Smooth muscle cell (in vitro differentiated cells): Measurements from ENCODE around the gene CLNK. TPM values are rescaled to one million over a fixed set of nuclear protein-coding genes. Genes with fewer than 3 reads are reported as not detected.

Source experiments
- DNase-seq: peaks from one replicate; lab custom pipeline; 2025; ENCODE audit not compliant: unreplicated experiment; lab: John Stamatoyannopoulos, UW
- H2AFZ ChIP-seq: fragments of 200-600 bp; sonication (generic); 2 replicates; pipeline ENCODE4 v1.6.0; 2016; ENCODE audit warnings: antibody characterized with exemption, low read depth, mild to moderate bottlenecking
- H3F3A ChIP-seq: fragments of 200-600 bp; sonication (generic); 2 replicates; pipeline ENCODE4 v1.6.0; 2017; ENCODE audit warnings: antibody characterized with exemption, low read depth
- H3K27ac ChIP-seq: fragments of 200-600 bp; sonication (generic); 2 replicates; pipeline ENCODE4 v1.5.1; 2016; ENCODE audit warnings: low read depth, mild to moderate bottlenecking
- H3K27me3 ChIP-seq: fragments of 200-600 bp; sonication (generic); 2 replicates; pipeline ENCODE4 v1.6.1; 2016; ENCODE audit warnings: low read depth, mild to moderate bottlenecking
- H3K36me3 ChIP-seq: fragments of 200-600 bp; sonication (generic); 2 replicates; pipeline ENCODE4 v1.5.1; 2016; ENCODE audit warnings: low read depth
- H3K4me1 ChIP-seq: fragments of 200-600 bp; sonication (generic); 2 replicates; pipeline ENCODE4 v1.5.1; 2016; ENCODE audit warnings: low read depth
- H3K4me2 ChIP-seq: fragments of 200-600 bp; sonication (generic); 2 replicates; pipeline ENCODE4 v1.6.0; 2016; ENCODE audit warnings: mild to moderate bottlenecking
- H3K4me3 ChIP-seq: fragments of 200-600 bp; sonication (generic); 2 replicates; pipeline ENCODE4 v1.5.1; 2016; ENCODE audit warnings: mild to moderate bottlenecking
- H3K79me2 ChIP-seq: fragments of 200-600 bp; sonication (generic); 2 replicates; pipeline ENCODE4 v1.6.0; 2016; ENCODE audit warnings: low read depth, mild to moderate bottlenecking
- H3K9ac ChIP-seq: fragments of 200-600 bp; sonication (generic); 2 replicates; pipeline ENCODE4 v1.6.0; 2016; ENCODE audit warnings: low read depth
- H3K9me3 ChIP-seq: fragments of 200-600 bp; sonication (generic); replicated peaks from 2 replicates; pipeline ENCODE4 v1.5.1; 2016; ENCODE audit warnings: low read depth
- H4K20me1 ChIP-seq: fragments of 200-600 bp; sonication (generic); 2 replicates; pipeline ENCODE4 v1.6.0; 2016; ENCODE audit warnings: low read depth
- WGBS: methylation state at CpG from one replicate; pipeline ENCODE4 v1.1.7; 2016; ENCODE audit warnings: low lambda C conversion rate; 5-methylcytosine and 5-hydroxymethylcytosine counted together
- polyA plus RNA-seq: library from polyadenylated mRNA; unstranded; fragments of >200 nt; fragmentation: Nextera tagmentation; extraction: Ambion mirVana; gene quantifications from 2 replicates; pipeline ENCODE4 v1.2.1, GENCODE V29; 2016
- total RNA-seq: library from RNA; depleted of rRNA; stranded (reverse); fragments of >200 nt; gene quantifications from 2 replicates; pipeline ENCODE4 v1.2.3, GENCODE V29; 2014
- TF ChIP-seq, protein P1 (sequence below): fragments of 200-600 bp; sonication (generic); IDR thresholded peaks from 2 replicates; pipeline ENCODE4 v1.5.1; 2017; ENCODE audit warnings: borderline replicate concordance, mild to moderate bottlenecking, antibody characterized with exemption; ENCODE audit not compliant: insufficient read depth, poor library complexity, severe bottlenecking

CLNK gene
- total and polyA plus RNA-seq, 2 experiments from 2014 or later = not detected

DNA sequence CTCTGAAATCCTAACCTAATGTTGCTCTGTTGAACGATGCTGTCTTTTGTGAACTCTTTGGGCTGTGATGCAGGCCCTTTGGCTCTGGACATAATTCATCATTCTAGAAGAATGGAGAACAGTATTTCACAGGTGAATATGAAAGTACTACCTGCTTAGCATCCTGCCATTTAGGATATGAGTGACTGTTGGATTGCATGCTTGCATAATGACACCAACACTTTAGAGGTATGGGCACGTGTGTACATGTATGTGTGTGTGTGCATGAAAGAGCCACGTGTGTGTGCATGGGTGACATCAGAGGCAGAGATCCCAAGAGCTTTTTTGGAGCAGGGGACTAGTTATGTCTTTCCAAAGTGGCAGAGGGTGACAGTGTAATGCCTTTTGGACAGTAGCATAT, 157.1 kb downstream of the CLNK start:
- H3K4me1 ChIP-seq = peaks cover 4% of the 10 kb centered on the region
- H2AFZ ChIP-seq = no peak overlapping the region
- no peak overlapping the region for H3K4me3 ChIP-seq
- peak overlapping the region; percentile 68 for H3K27ac ChIP-seq
- no peak for DNase-seq
- no peaks in the 10 kb centered on the region for H3K9me3 ChIP-seq
- H3K79me2 ChIP-seq = no peaks in the 10 kb centered on the region
- no peaks in the 10 kb centered on the region for H3K36me3 ChIP-seq
- no peak overlapping the region for H3K9ac ChIP-seq
- no peaks in the 10 kb centered on the region for H3F3A ChIP-seq
- H3K4me2 ChIP-seq = no peak overlapping the region
- no peaks in the 10 kb centered on the region for H4K20me1 ChIP-seq
- 96% methylated on average over 3 of the region's 3 CpGs for WGBS
- TF ChIP-seq, protein P1, sequence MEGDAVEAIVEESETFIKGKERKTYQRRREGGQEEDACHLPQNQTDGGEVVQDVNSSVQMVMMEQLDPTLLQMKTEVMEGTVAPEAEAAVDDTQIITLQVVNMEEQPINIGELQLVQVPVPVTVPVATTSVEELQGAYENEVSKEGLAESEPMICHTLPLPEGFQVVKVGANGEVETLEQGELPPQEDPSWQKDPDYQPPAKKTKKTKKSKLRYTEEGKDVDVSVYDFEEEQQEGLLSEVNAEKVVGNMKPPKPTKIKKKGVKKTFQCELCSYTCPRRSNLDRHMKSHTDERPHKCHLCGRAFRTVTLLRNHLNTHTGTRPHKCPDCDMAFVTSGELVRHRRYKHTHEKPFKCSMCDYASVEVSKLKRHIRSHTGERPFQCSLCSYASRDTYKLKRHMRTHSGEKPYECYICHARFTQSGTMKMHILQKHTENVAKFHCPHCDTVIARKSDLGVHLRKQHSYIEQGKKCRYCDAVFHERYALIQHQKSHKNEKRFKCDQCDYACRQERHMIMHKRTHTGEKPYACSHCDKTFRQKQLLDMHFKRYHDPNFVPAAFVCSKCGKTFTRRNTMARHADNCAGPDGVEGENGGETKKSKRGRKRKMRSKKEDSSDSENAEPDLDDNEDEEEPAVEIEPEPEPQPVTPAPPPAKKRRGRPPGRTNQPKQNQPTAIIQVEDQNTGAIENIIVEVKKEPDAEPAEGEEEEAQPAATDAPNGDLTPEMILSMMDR = no peak
- no peaks in the 10 kb centered on the region for H3K27me3 ChIP-seq

DNA sequence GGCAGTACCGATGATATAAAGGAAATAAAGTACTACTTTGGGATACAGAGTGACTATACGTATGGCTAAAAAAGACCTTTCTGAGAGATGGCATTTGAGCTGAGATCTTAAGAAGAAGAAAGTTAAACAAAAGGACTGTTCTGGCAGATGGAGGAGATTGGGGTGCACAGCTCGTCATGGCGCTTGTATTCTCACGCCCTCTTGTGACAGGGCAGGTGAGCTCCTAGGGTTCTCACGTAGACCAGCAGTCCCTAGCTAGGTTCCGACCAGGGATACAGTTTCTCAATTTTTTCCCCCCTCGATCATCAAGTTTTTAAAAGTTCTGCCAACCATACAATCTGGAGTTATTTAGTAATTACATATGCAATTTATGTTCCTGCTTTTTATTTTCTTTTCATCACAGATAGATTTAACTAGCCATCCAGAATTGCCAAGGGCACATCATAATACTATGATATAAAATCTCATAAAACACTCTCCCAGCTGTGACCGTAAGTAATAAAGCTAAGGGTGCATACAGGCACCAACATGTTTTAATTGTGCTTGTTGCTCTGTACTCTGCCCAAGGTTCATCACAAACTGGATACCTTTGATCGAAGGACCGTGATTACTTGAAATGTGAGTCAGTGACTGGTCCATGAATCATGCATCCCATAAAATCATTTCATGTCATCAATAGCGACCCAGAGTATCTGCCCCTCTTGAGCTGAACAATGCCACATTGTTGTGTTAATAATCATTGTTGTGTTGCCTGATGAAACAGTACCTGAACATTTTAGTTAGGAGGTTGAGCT, 157.9 kb downstream of the CLNK start:
- H3K4me3 ChIP-seq = no peak overlapping the region
- no peak overlapping the region for H3K4me2 ChIP-seq
- no peaks in the 10 kb centered on the region for H3K79me2 ChIP-seq
- no peaks in the 10 kb centered on the region for H3F3A ChIP-seq
- no peak overlapping the region for H3K9ac ChIP-seq
- 71% methylated on average over 12 of the region's 12 CpGs for WGBS
- DNase-seq = no peak
- TF ChIP-seq, protein P1 = no peak
- no peaks in the 10 kb centered on the region for H3K9me3 ChIP-seq
- H3K36me3 ChIP-seq = no peaks in the 10 kb centered on the region
- H4K20me1 ChIP-seq = no peaks in the 10 kb centered on the region
- H3K27ac ChIP-seq = peak overlapping the region; percentile 68
- H3K27me3 ChIP-seq = no peaks in the 10 kb centered on the region
- H2AFZ ChIP-seq = no peak overlapping the region
- peaks cover 4% of the 10 kb centered on the region for H3K4me1 ChIP-seq

DNA sequence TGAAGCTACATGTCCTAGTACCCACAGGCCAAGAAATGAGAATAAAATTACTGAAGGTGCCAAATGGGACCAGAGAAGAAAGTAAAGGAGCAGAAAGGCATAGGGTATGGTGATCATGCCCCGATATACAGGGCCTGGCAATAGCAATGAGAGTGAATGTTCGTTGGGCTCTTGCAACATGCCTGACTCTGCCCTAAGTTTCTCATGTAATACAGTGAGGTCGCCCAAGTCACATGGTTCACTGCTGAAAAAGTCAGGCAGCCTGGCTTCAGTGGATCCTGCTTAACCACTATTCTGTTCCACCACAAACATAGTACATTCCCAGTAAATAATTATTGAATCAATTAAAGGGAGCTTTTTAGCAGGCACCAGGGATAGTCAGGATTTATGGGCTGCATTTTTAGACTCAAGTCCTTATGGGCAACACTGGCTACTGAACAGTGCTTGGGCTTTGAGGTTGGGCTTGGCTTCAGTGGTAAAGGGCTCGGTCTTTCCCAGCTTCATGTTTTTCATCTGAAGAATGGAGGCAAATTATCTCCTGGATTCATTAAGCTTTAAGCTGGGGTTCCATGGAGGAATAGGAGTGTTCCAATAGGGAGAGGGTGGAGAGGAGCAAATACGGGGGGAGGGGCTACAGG, 160.3 kb downstream of the CLNK start:
- no peak overlapping the region for H3K4me2 ChIP-seq
- TF ChIP-seq, protein P1 = no peak
- DNase-seq = no peak
- H4K20me1 ChIP-seq = no peaks in the 10 kb centered on the region
- no peak overlapping the region for H3K27ac ChIP-seq
- peaks cover under 1% of the 10 kb centered on the region for H3K4me1 ChIP-seq
- 88% methylated on average over 5 of the region's 5 CpGs for WGBS
- no peak overlapping the region for H3K9ac ChIP-seq
- no peaks in the 10 kb centered on the region for H3K36me3 ChIP-seq
- H3K79me2 ChIP-seq = no peaks in the 10 kb centered on the region
- no peaks in the 10 kb centered on the region for H3F3A ChIP-seq
- H3K27me3 ChIP-seq = no peaks in the 10 kb centered on the region
- no peak overlapping the region for H3K4me3 ChIP-seq
- H2AFZ ChIP-seq = no peak overlapping the region
- no peaks in the 10 kb centered on the region for H3K9me3 ChIP-seq
